HG03045 (cell line): ENCODE results near the gene KCTD3.

Experiments used
- ATAC-seq: cut with Tn5 transposase; IDR thresholded peaks from one replicate; pipeline ENCODE4 v1.9.1; 2021; ENCODE audit warnings: mild to moderate bottlenecking, moderate library complexity; ENCODE audit not compliant: unreplicated experiment

Gene KCTD3

DNA sequence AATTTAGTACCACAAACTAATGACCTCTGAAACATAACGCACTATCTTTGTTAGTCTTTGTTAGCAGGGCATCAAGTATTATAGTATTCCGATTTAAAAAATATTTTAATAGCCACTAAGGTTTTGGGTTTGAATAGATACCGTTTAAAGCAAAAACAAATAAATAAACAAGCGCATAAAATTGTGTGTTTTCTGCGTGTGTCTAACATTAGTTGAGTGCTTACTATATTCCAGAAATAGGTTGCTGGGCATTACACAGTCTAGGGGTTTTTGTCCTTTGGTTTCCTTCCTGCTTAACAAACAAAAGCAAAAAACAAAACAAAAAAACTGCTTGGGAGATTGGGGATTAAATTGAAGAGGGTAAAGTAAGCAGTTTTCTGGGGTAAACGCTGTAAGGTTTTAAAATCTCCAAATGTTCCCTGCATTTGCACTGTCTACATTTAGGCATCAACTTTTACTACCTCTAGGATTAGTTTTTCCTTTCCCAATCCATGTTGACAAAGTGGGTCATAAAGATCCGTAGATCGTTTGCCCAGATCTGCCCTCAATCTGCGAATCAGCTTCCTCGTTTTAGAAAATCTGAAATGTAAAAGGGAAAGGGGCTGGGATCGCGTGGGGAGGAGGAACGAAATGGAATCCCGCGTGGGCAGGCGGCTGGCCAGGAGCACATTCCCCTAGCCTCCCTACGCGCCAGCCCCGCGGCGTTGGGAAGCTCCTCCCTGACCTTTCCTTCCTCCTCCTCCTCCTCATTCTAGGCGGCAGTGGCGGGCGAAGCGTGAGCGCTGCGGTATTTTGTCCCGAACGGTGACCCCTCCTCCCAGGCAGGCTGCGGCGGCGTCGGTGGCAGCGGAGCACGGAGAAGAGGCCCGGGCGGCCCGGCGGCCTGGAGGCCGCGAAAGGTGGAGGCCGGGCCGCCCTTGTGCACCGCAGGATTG lies at the start of gene KCTD3:
Gene KCTD3, plus strand, starts transcription at position 749 of the 935 bp plus-strand sequence. CDS start 382 bp downstream, outside the sequence.
- ATAC-seq: peak; percentile 82

DNA sequence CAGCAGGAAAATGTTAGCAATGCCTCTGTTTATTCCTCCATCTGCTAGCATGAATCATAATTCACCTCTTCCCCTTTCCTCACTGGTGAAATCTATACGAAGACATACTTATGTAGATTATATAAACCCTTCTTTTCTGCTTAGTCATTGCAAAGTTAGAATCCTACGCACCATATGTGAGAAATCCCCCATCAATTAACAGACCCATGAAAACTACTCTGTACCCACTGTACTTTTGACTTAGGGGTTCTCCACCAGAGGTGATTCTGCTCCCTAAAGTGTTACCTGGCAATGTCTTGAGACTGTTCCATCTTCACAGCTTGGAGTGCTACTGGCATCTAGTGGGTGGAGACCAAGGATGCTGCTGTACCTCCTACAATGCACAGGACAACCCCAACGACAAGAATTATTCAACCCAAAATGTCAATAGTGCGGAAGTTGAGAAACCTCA lies 49.6 kb upstream of the KCTD3 start:
- ATAC-seq: no peak

DNA sequence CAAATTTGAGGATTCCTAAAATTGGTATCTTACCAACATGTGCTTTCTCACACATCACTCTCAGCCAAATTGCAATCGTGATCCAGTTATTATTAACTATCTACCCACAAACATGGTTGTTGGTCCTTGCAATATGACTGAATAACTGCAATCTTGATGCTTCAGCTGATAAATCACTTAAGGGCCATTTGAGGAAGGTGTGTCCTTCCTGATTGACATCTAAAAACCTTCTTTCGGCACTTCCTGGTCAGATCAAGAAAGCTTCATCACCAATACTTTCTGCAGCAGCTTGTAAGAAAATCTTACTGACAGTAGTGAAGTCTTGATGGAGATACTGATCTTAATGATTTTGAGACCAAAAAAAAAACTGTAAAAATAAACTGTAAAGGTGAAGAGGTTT lies 48.5 kb upstream of the KCTD3 start:
- ATAC-seq: no peak

DNA sequence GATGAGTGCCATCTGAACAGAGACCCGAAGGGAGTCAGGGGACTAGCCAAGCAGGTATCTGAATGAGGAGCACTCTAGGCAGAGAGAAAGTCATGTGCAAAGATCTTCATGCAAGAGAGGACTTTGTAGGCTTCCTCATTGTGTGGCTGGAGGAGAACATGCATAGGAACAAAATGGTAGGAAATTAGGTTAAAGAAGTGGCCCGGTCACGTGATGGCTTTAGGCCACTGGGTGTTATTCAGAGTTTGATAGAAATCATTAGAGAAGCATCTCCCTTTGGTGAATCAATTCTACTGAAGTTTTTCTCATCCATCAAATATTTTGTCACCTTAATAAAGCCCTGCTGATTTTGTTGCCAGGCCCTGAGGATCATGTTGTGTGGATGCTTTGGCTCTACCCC lies 45.8 kb upstream of the KCTD3 start:
- no peak for ATAC-seq

DNA sequence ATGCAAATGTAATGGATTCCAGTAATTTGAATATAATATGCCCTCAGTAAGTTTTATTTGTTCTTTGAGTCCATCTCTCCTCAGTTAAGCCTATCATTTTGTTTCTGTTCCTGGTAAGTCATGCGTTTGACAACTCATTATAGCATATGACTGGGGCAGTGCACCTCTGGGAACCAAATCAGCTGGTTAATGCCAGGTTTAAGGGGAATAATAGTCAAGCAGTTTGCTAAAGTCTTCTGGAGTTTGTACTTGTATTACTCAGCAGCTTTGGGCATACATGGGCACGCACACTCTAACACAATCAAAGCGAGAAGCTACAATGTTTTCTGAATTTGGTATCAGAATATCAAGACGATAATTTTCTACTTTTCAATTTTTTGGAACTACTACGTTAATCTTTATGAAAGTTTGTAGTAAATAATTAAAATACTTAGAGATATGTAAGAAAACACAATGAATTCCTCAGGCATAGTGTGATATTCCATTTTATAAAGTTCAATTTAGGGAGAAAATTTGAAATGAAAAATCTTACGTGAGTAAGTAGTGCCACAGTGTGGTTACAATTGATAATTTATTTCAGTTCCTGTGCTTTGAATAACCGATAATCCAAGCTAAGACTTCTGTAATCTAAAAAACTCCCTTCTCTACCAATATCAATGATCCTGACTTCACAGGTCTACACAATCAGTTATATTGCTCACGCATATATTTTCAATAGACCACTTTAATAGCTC lies 43.8 kb upstream of the KCTD3 start:
- ATAC-seq: no peak

DNA sequence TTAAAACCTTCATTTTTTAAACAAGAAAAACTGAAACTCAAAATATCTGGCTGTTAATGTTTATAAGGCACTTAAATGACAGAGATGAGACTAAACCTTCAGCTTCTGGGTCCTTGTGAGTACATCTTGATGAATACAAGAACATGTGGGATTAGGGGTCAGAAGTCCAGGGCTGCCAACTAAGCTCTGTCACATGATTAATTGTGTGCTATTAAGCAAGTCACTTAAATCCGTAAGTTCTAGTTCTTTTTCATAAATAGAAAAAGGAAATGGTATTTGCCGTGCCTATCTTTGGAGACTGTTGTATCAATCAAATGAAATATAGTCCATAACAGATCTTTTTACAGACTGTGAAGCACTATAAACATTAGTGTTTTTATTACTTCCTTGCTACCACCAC lies 43.2 kb upstream of the KCTD3 start:
- no peak for ATAC-seq

DNA sequence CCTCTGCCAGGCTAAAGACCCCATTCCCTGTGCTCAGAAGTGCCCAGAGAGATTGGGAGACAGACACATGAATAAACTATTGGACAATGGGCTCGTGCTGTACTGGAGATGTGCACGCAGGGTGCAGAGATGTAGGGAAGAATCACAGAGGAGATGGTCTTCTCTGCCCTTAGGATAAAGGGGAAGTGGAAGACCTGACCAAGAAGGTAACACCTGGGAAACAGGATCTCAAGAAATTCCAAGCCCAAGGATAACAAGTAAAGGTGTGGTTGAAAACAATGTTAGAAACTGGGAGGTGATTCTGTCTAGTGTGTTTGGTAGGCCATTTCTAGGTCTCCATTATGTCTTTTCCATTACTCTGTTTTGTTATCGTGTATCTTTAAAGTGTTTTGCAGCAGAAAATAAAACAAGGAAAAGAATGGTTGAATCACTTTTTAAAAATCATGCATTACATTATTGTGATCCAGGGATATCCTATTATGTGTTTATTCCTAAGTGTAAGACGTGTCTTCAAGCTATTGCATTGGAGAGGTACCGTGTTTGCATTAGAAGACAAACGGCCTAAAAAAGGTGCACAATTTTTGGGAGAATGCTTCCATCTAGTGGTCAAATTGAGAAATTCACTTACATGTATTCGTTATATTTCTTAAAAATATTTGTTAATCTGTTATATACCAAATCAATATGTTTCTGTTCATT lies 40.8 kb upstream of the KCTD3 start:
- ATAC-seq: no peak

DNA sequence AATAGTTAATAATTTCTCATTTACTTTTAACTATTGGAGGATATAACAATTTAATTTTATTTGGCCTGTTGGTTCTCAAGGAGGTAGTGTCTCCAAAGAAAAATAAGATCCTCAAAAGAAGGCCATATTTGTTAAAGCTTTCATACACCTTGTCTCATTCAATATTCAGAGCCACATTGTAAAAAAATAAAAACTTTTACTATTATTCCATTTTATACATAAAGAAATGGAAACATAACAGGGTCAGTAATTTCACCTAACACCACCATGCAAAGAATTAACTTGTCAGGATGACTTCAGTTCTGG lies 40.3 kb upstream of the KCTD3 start:
- ATAC-seq: no peak

DNA sequence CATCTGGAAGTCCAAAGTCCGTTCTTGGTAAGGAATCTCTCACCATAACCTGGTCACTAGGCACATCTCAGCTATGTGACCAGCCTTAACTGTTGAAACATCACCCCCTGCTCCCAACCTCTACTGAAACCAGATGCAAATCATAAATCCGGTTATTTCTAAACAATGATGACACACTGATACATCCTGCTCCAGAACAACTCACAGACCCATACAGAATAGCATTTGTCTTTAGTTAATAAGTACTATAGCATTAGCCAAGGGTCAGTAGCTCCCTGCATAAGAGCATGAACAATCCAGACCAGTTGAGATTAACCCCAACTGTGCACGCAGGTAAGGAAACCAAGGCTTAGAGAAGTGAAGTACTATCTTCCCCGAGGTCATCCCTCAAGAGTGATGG lies 38.0 kb upstream of the KCTD3 start:
- ATAC-seq: no peak

DNA sequence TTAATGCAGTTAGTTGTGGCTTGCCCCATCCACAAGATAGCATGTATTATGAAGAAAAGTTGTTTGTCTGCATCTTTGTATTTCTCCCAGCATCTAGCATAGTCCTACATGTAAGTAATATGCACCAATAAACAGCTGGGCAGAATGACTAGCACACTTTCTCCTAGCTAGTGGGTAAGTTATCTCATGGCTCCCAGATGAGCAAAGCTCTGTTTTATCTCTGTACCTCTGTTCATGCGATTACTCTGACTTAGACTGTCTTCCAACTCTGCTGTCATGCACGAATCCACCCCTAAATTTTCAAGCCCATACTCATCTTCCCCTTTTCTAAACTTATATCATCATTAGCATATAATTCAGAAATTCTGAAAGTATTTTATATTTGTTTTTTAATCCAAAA lies 37.5 kb upstream of the KCTD3 start:
- no peak for ATAC-seq

DNA sequence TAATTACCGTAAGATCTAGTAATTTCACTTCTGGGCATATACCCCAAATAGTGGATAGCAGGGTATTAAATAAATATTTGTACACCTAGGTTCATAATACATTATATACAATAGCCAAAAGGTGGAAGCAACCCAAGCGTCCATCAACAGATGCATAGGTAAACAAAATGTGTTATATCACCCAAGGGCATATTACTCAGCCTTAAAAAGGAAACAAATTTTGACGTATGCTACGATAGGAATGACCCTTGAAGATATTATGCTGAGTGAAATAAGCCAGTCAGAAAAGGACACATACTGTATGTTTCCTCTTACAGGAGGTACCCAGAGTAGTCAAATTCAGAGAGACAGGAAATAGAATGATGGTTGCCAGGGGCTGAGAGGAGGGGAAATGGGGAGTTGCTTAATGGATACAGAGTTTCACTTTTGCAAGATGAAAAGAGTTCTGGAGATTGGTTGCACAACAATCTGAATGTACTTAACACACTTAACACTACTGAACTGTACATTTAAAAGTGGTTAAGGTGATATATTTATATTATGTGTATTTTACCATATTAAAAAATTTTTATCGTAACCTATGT lies 36.6 kb upstream of the KCTD3 start:
- ATAC-seq: no peak

DNA sequence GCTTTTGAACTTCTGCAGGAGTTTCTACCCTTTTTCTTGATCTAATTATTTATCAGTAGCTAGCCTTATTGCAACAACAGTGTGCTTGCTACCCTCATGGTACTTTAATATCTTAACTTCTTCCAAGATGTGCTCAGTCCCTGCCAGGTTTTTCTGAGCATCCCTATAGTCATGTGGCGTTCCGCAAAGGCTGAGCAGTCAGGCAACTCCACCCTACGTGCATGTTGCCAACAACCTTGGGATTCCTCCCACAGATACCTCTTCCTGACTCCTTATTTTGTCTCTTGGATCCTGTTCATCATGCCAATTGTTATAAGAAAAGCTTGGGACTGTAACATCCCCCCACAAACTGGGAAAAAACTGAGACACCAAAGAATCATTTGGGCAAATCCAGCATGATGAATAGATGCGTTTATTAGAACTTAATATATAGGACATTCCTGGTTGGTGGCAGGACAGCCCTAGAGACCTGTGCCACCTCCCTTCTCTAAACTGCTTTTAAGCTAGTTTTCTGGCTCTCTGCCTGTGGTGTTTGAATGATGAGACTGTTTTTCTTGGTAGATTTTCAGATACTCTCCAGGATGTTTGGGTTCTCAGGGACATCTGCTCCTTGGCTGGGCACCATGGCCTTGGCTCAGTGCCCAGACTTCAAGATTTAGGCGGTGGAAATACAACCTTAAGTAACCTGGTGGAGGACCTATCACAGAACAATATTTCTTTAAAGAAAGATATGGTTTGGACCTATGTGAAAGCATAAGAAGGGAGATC lies 27.1 kb upstream of the KCTD3 start:
- ATAC-seq: no peak

DNA sequence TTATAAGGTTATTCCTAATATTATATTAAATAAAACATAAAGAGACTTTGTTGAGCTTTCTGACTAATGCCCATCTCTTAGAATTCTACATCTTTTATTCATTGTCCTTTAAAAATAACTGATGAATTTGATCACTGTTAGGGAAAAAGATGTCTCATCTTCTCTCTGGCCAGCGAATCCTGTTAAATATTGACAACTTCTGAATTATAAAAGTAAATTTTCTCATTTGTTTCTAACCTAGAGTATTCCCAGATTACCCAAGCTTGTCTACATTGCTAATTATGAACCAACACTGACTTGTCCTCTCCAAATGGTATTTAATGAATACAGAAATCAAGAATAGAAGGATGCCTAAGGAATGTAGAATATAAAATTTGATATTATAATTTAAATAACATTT lies 24.8 kb upstream of the KCTD3 start:
- ATAC-seq: no peak

DNA sequence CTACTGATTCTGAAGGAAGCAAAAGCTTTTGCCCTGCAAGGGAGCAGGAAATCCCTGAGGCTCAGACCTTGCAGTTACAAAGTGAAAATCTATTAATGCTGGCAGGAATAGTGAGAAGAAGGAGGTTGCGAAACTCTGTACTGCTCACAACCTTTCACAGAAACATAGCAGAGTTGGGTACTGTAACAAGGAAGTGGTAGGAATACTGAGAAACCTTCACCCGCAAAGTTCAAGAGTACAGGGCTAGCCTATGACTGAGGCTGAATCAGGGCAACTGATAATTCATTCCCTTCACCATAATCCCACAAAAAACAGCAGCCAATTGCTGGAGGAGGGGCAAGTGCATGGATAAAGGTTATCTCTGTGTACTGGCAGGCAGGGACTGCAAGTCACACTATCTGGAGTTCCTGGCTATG lies 23.9 kb upstream of the KCTD3 start:
- peak; percentile 92 for ATAC-seq

DNA sequence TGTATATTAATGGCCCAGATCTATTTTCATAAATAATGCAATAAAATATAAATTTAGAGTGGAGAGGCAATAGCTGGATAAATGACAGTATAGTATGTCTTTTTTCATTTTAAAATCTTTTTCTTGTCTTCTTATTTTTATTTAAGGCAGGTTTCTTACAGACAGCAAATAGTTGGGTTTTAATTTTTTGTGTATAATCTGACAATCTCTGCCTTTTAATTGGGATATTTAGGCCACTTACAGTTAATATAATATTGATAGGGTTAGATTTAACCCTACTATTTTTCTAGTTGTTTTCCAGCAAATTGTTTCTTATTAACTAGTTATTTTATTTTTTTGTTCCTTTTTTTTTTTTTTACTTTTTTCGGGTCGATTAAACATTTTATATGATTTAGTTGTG lies 23.3 kb upstream of the KCTD3 start:
- no peak for ATAC-seq

DNA sequence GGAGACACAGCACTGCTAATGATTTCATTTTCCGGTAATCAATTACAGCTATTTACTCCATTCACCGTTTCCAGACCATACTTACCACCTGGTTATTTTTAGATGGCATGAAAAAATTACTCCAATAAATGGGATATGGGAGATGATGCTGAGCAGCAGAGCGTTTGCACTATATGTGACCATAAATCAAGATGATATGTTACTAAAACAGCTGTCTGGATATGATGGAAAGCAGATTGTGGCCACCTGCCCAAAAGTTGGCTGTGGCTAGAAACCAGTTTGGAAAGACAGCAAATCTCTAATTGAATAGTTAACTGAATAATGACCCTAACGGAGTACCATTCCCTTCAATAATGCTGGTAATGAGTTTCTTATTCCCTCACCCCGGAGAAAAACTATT lies 22.5 kb upstream of the KCTD3 start:
- no peak for ATAC-seq

DNA sequence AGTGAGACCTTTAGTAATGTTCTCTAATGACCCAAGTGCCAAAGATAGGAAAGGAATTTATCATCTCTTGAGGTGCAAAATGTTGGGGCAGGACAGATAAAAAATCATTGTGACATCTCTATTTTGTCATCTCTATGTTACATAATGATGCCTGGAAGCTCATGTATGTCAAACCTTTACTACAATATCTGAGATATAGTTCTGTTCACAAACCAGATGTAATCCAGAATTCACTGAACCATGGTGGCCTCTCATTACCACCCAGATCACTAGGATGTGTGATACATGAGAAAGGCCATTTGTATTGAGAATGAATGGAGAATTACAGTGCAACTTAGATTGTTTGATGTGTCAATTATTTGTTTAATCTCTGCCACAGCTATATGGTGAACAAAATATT lies 22.0 kb upstream of the KCTD3 start:
- ATAC-seq: no peak

DNA sequence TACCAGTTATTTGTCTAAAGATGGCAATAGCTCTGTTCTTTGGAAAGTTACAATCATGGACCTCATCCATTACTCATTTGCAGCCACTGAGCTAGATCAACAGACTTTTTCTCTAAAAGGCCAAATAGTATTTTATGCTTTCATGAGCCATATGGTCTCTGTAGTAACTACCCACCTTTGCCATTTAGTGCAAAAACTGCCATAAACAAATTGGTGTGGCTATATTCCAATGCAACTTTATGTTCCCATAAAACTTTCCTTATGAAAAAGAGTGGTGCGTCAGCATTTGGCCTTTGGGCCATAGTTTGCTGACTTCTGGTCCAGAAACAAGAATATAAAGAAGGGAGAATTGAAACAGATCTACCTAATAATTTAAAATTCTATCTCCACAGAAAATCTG lies 20.1 kb upstream of the KCTD3 start:
- ATAC-seq: no peak

DNA sequence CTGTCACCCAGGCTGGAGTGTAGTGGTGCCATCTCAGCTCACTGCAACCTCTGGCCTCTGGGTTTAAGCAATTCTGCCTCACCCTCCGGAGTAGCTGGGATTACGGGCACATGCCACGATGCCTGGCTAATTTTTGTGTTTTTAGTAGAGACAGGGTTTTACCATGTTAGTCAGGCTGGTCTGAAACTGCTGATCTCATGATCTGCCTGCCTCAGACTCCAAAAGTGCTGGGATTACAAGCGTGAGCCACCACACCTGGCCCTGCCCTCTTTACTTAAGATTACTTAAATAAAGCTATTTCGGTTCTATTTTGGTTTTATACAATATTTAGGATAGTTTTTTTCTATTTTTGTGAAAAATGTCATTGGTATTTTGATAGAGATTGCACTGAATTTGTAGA lies 15.3 kb upstream of the KCTD3 start:
- ATAC-seq: no peak

DNA sequence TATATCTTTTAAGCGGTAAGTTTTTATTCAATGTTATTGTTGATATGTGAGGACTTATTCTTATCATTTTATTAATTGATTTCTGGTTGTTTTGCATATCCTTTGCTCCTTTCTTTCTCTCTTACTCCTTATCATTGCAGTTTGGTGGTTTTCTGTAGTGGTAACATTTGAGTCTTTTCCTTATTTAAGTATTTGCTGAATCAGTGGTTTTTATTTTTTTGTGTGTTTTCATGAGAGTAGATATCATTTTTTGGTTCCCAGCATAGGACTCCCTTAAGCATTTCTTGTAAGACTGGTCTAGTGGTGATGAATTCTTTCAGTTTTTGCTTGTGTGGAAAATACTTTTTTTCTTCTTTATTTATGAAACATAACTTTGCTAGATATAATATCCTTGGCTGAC lies 12.2 kb upstream of the KCTD3 start:
- no peak for ATAC-seq

DNA sequence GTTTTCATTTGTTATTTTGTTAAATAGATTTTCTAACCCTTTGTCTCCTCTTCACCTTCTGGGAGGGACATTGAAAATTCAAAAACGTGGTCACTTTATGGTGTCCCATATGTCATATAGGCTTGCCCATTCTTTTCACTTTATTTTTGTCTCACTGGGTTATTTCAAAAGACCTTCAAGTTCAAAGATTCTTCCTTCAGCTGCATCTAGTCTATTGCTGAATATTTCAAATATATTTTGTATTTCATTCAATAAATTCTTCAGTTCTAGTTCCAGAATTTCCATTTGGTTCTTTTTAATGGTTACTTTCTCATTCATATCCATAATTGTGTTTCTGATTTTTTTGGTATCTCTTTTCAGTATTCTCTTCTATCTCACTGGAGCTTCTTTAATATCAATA lies 11.6 kb upstream of the KCTD3 start:
- ATAC-seq: no peak
